ENCODE results near the gene MRPL22.

GRCh38 chr5:154989626-154990025 lies 48.8 kb downstream of the MRPL22 start:
- TF ChIP-seq CTCF (conservative IDR thresholded peaks at IDR 0.05) (no peak), EZH2 (IDR thresholded peaks at IDR 0.05; ENCODE audit: low read depth) (no peak)

Measured in PC-9 (cell line).